HepG2 (cell line): ENCODE data around the gene XAF1. TPM values are rescaled to one million over a fixed set of nuclear protein-coding genes. Genes with fewer than 3 reads are reported as not detected.

Experiments
- AGO1 ChIP-seq: fragments of 200-400 bp; formaldehyde crosslinking; IDR thresholded peaks from 2 replicates; pipeline ENCODE4 v1.6.1; 2017; ENCODE audit warnings: mild to moderate bottlenecking, low read depth, low read length, moderate library complexity; ENCODE audit not compliant: poor library complexity, severe bottlenecking
- DRAP1 ChIP-seq: IDR thresholded peaks from 2 replicates; pipeline ENCODE4 v1.6.1; 2016; ENCODE audit warnings: missing genetic modification reagents, missing compliant biosample characterization
- NCOA5 ChIP-seq: sonication (generic); formaldehyde crosslinking; IDR thresholded peaks from 2 replicates; pipeline ENCODE4 v1.4.0; 2020; ENCODE audit warnings: missing genetic modification reagents
- RARG ChIP-seq: sonication (generic); formaldehyde crosslinking; IDR thresholded peaks from 2 replicates; pipeline ENCODE4 v1.4.0; 2020; ENCODE audit warnings: low read depth, mild to moderate bottlenecking, missing genetic modification reagents
- SIN3B ChIP-seq: fragments of 150-350 bp; IDR thresholded peaks from 2 replicates; pipeline ENCODE4 v1.6.1; 2014; ENCODE audit warnings: low read length
- SMYD3 ChIP-seq: sonication (generic); formaldehyde crosslinking; IDR thresholded peaks from 2 replicates; pipeline ENCODE4 v1.8.1; 2023; ENCODE audit warnings: mild to moderate bottlenecking, missing genetic modification reagents
- TFE3 ChIP-seq: IDR thresholded peaks from 2 replicates; pipeline ENCODE4 v1.6.1; 2016
- XBP1 ChIP-seq: sonication (generic); formaldehyde crosslinking; IDR thresholded peaks from 2 replicates; pipeline ENCODE4 v1.5.0; 2020; ENCODE audit warnings: missing genetic modification reagents
- ZBTB3 ChIP-seq: sonication (generic); formaldehyde crosslinking; IDR thresholded peaks from 2 replicates; pipeline ENCODE4 v1.4.0; 2020; ENCODE audit warnings: low read depth, mild to moderate bottlenecking, moderate library complexity, missing genetic modification reagents, borderline replicate concordance
- ZIK1 ChIP-seq: sonication (generic); formaldehyde crosslinking; IDR thresholded peaks from 2 replicates; pipeline ENCODE4 v1.5.0; 2020; ENCODE audit warnings: mild to moderate bottlenecking, low read depth, missing genetic modification reagents, borderline replicate concordance
- ZNF337 ChIP-seq: sonication (generic); formaldehyde crosslinking; IDR thresholded peaks from 2 replicates; pipeline ENCODE4 v1.5.1; 2020; ENCODE audit warnings: missing genetic modification reagents, low read depth, mild to moderate bottlenecking, borderline replicate concordance
- polyA plus RNA-seq, 8 experiments: library from polyadenylated mRNA; depleted of rRNA in 3 of 8; stranded (reverse) in 7 of 8; unstranded in 1 of 8; fragments of >200 nt; fragmentation: Illumina TruSeq in 4 of 8; extraction: Trizol in 4 of 8; gene quantifications; 2 replicates each; pipeline versions ENCODE4 v1.2.1 to v1.2.3, GENCODE V29; 2011 to 2016; ENCODE audit warnings: low read depth in 4 of 8, missing spikeins in 1 of 8, mixed read lengths in 1 of 8; ENCODE audit not compliant: insufficient read depth in 1 of 8
- total RNA-seq, 5 experiments: library from RNA; depleted of rRNA; stranded (reverse); fragments of >200 nt; fragmentation: Illumina TruSeq; extraction: Trizol; gene quantifications; 2 replicates each; pipeline ENCODE4 v1.2.3, GENCODE V29; 2016; ENCODE audit warnings: low read depth in 1 of 5
- TF ChIP-seq, protein P1 (sequence below): sonication (generic); formaldehyde crosslinking; IDR thresholded peaks from 2 replicates; pipeline ENCODE4 v1.8.0; 2023; ENCODE audit warnings: mild to moderate bottlenecking, missing genetic modification reagents
- TF ChIP-seq, protein P2 (sequence below): sonication (generic); formaldehyde crosslinking; conservative IDR thresholded peaks from 2 replicates; pipeline ENCODE4 v1.4.0; 2020; ENCODE audit warnings: mild to moderate bottlenecking, missing genetic modification reagents, moderate library complexity
- TF ChIP-seq, protein P3 (sequence below): fragments of 450-650 bp; IDR thresholded peaks from 2 replicates; pipeline ENCODE4 v1.6.1; 2017; ENCODE audit warnings: mild to moderate bottlenecking
- TF ChIP-seq, protein P4 (sequence below): sonication (generic); formaldehyde crosslinking; IDR thresholded peaks from 2 replicates; pipeline ENCODE4 v1.4.0; 2020; ENCODE audit warnings: missing genetic modification reagents, mild to moderate bottlenecking, borderline replicate concordance

Gene XAF1
- total and polyA plus RNA-seq, 2 of the 13 experiments (the other 11 are each of a cell fraction or from before 2014, with no cell fraction given): 1.2 to 2.4 TPM

DNA sequence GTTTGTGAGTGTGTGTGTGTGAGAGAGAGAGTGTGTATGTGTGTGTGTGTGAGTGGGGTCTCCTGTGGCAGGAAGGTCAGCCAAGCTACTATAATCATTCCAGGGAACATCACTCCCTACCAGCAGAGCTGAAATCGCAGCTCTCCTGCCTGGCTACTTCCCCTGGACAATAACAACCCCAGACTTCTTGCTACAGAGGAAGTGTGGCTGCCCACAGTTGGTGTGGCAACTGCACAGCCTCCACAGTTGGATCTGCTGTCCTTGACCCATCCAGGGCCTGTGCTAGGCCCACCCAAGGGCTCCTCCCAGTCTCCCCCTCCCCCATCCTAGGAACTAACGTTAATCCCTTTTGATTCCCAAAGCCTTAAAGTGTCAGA is 44.2 kb upstream of the XAF1 start (continued):
- TF ChIP-seq, protein P1, sequence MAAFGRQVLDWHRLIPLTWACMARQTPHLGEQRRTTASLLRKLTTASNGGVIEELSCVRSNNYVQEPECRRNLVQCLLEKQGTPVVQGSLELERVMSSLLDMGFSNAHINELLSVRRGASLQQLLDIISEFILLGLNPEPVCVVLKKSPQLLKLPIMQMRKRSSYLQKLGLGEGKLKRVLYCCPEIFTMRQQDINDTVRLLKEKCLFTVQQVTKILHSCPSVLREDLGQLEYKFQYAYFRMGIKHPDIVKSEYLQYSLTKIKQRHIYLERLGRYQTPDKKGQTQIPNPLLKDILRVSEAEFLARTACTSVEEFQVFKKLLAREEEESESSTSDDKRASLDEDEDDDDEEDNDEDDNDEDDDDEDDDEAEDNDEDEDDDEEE: no peak
- TF ChIP-seq ZIK1 (no peak), ZBTB3 (CRISPR knock-in tag) (no peak), XBP1 (CRISPR knock-in tag) (no peak), ZNF337 (no peak), TFE3 (no peak), RARG (CRISPR knock-in tag) (no peak), NCOA5 (CRISPR knock-in tag) (no peak), DRAP1 (CRISPR knock-in tag) (0 out of 2 replicates have a peak, but pooled peaks have one; percentile 10), AGO1 (no peak), SMYD3 (CRISPR knock-in tag) (no peak), SIN3B (no peak)
- TF ChIP-seq, protein P2, sequence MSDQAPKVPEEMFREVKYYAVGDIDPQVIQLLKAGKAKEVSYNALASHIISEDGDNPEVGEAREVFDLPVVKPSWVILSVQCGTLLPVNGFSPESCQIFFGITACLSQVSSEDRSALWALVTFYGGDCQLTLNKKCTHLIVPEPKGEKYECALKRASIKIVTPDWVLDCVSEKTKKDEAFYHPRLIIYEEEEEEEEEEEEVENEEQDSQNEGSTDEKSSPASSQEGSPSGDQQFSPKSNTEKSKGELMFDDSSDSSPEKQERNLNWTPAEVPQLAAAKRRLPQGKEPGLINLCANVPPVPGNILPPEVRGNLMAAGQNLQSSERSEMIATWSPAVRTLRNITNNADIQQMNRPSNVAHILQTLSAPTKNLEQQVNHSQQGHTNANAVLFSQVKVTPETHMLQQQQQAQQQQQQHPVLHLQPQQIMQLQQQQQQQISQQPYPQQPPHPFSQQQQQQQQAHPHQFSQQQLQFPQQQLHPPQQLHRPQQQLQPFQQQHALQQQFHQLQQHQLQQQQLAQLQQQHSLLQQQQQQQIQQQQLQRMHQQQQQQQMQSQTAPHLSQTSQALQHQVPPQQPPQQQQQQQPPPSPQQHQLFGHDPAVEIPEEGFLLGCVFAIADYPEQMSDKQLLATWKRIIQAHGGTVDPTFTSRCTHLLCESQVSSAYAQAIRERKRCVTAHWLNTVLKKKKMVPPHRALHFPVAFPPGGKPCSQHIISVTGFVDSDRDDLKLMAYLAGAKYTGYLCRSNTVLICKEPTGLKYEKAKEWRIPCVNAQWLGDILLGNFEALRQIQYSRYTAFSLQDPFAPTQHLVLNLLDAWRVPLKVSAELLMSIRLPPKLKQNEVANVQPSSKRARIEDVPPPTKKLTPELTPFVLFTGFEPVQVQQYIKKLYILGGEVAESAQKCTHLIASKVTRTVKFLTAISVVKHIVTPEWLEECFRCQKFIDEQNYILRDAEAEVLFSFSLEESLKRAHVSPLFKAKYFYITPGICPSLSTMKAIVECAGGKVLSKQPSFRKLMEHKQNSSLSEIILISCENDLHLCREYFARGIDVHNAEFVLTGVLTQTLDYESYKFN: 0 out of 2 replicates have a peak, but pooled peaks have one; percentile 39
- TF ChIP-seq, protein P3, sequence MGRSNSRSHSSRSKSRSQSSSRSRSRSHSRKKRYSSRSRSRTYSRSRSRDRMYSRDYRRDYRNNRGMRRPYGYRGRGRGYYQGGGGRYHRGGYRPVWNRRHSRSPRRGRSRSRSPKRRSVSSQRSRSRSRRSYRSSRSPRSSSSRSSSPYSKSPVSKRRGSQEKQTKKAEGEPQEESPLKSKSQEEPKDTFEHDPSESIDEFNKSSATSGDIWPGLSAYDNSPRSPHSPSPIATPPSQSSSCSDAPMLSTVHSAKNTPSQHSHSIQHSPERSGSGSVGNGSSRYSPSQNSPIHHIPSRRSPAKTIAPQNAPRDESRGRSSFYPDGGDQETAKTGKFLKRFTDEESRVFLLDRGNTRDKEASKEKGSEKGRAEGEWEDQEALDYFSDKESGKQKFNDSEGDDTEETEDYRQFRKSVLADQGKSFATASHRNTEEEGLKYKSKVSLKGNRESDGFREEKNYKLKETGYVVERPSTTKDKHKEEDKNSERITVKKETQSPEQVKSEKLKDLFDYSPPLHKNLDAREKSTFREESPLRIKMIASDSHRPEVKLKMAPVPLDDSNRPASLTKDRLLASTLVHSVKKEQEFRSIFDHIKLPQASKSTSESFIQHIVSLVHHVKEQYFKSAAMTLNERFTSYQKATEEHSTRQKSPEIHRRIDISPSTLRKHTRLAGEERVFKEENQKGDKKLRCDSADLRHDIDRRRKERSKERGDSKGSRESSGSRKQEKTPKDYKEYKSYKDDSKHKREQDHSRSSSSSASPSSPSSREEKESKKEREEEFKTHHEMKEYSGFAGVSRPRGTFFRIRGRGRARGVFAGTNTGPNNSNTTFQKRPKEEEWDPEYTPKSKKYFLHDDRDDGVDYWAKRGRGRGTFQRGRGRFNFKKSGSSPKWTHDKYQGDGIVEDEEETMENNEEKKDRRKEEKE: no peak
- TF ChIP-seq, protein P4, sequence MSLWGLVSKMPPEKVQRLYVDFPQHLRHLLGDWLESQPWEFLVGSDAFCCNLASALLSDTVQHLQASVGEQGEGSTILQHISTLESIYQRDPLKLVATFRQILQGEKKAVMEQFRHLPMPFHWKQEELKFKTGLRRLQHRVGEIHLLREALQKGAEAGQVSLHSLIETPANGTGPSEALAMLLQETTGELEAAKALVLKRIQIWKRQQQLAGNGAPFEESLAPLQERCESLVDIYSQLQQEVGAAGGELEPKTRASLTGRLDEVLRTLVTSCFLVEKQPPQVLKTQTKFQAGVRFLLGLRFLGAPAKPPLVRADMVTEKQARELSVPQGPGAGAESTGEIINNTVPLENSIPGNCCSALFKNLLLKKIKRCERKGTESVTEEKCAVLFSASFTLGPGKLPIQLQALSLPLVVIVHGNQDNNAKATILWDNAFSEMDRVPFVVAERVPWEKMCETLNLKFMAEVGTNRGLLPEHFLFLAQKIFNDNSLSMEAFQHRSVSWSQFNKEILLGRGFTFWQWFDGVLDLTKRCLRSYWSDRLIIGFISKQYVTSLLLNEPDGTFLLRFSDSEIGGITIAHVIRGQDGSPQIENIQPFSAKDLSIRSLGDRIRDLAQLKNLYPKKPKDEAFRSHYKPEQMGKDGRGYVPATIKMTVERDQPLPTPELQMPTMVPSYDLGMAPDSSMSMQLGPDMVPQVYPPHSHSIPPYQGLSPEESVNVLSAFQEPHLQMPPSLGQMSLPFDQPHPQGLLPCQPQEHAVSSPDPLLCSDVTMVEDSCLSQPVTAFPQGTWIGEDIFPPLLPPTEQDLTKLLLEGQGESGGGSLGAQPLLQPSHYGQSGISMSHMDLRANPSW (CRISPR knock-in tag): no peak
